Smooth muscle cell (in vitro differentiated cells): ENCODE results near the gene NDUFA11. TPM values are rescaled to one million over a fixed set of nuclear protein-coding genes. Genes with fewer than 3 reads are reported as not detected.

ENCODE experiments used
- DNase-seq: peaks from one replicate; lab custom pipeline; 2025; ENCODE audit not compliant: unreplicated experiment; lab: John Stamatoyannopoulos, UW
- H2AFZ ChIP-seq: fragments of 200-600 bp; sonication (generic); 2 replicates; pipeline ENCODE4 v1.6.0; 2016; ENCODE audit warnings: antibody characterized with exemption, low read depth, mild to moderate bottlenecking
- H3F3A ChIP-seq: fragments of 200-600 bp; sonication (generic); 2 replicates; pipeline ENCODE4 v1.6.0; 2017; ENCODE audit warnings: antibody characterized with exemption, low read depth
- H3K27ac ChIP-seq: fragments of 200-600 bp; sonication (generic); 2 replicates; pipeline ENCODE4 v1.5.1; 2016; ENCODE audit warnings: low read depth, mild to moderate bottlenecking
- H3K27me3 ChIP-seq: fragments of 200-600 bp; sonication (generic); 2 replicates; pipeline ENCODE4 v1.6.1; 2016; ENCODE audit warnings: low read depth, mild to moderate bottlenecking
- H3K36me3 ChIP-seq: fragments of 200-600 bp; sonication (generic); 2 replicates; pipeline ENCODE4 v1.5.1; 2016; ENCODE audit warnings: low read depth
- H3K4me1 ChIP-seq: fragments of 200-600 bp; sonication (generic); 2 replicates; pipeline ENCODE4 v1.5.1; 2016; ENCODE audit warnings: low read depth
- H3K4me2 ChIP-seq: fragments of 200-600 bp; sonication (generic); 2 replicates; pipeline ENCODE4 v1.6.0; 2016; ENCODE audit warnings: mild to moderate bottlenecking
- H3K4me3 ChIP-seq: fragments of 200-600 bp; sonication (generic); 2 replicates; pipeline ENCODE4 v1.5.1; 2016; ENCODE audit warnings: mild to moderate bottlenecking
- H3K79me2 ChIP-seq: fragments of 200-600 bp; sonication (generic); 2 replicates; pipeline ENCODE4 v1.6.0; 2016; ENCODE audit warnings: low read depth, mild to moderate bottlenecking
- H3K9ac ChIP-seq: fragments of 200-600 bp; sonication (generic); 2 replicates; pipeline ENCODE4 v1.6.0; 2016; ENCODE audit warnings: low read depth
- H3K9me3 ChIP-seq: fragments of 200-600 bp; sonication (generic); replicated peaks from 2 replicates; pipeline ENCODE4 v1.5.1; 2016; ENCODE audit warnings: low read depth
- H4K20me1 ChIP-seq: fragments of 200-600 bp; sonication (generic); 2 replicates; pipeline ENCODE4 v1.6.0; 2016; ENCODE audit warnings: low read depth
- WGBS: methylation state at CpG from one replicate; pipeline ENCODE4 v1.1.7; 2016; ENCODE audit warnings: low lambda C conversion rate; 5-methylcytosine and 5-hydroxymethylcytosine counted together
- polyA plus RNA-seq: library from polyadenylated mRNA; unstranded; fragments of >200 nt; fragmentation: Nextera tagmentation; extraction: Ambion mirVana; gene quantifications from 2 replicates; pipeline ENCODE4 v1.2.1, GENCODE V29; 2016
- total RNA-seq: library from RNA; depleted of rRNA; stranded (reverse); fragments of >200 nt; gene quantifications from 2 replicates; pipeline ENCODE4 v1.2.3, GENCODE V29; 2014
- TF ChIP-seq, protein P1 (sequence below): fragments of 200-600 bp; sonication (generic); IDR thresholded peaks from 2 replicates; pipeline ENCODE4 v1.5.1; 2017; ENCODE audit warnings: borderline replicate concordance, mild to moderate bottlenecking, antibody characterized with exemption; ENCODE audit not compliant: insufficient read depth, poor library complexity, severe bottlenecking

Gene NDUFA11
- total and polyA plus RNA-seq, 2 experiments from 2014 or later = 169 to 493 TPM

DNA sequence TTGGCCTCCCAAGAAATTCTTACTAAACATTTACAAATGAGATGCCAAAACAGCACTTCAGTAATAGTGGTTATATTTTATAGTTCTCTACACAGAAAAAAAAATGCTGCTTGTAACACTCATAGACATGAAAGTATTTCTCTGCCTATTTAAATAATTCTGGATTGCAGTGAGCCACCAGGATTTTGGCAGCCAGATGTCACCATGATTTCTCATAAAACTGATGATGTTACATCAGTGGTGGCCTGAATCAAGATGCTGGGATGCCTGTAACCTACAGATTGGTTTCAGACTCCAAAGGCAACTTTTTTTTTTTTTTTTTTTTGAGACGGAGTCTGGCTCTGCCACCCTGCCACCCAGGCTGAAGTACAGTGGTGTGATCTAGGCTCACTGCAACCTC, 7.8 kb upstream of the NDUFA11 start:
- H3K9ac ChIP-seq = no peak overlapping the region
- 92% methylated on average over 1 of the region's 1 CpG for WGBS
- no peak overlapping the region for H3K4me3 ChIP-seq
- no peaks in the 10 kb centered on the region for H3K79me2 ChIP-seq
- TF ChIP-seq, protein P1, sequence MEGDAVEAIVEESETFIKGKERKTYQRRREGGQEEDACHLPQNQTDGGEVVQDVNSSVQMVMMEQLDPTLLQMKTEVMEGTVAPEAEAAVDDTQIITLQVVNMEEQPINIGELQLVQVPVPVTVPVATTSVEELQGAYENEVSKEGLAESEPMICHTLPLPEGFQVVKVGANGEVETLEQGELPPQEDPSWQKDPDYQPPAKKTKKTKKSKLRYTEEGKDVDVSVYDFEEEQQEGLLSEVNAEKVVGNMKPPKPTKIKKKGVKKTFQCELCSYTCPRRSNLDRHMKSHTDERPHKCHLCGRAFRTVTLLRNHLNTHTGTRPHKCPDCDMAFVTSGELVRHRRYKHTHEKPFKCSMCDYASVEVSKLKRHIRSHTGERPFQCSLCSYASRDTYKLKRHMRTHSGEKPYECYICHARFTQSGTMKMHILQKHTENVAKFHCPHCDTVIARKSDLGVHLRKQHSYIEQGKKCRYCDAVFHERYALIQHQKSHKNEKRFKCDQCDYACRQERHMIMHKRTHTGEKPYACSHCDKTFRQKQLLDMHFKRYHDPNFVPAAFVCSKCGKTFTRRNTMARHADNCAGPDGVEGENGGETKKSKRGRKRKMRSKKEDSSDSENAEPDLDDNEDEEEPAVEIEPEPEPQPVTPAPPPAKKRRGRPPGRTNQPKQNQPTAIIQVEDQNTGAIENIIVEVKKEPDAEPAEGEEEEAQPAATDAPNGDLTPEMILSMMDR = no peak
- H3K4me1 ChIP-seq = no peaks in the 10 kb centered on the region
- no peaks in the 10 kb centered on the region for H3K9me3 ChIP-seq
- H3K27ac ChIP-seq = no peak overlapping the region
- no peak for DNase-seq
- no peak overlapping the region for H2AFZ ChIP-seq
- H3K36me3 ChIP-seq = no peaks in the 10 kb centered on the region
- peaks cover 3% of the 10 kb centered on the region for H3F3A ChIP-seq
- H4K20me1 ChIP-seq = no peaks in the 10 kb centered on the region
- H3K4me2 ChIP-seq = no peak overlapping the region
- no peaks in the 10 kb centered on the region for H3K27me3 ChIP-seq

DNA sequence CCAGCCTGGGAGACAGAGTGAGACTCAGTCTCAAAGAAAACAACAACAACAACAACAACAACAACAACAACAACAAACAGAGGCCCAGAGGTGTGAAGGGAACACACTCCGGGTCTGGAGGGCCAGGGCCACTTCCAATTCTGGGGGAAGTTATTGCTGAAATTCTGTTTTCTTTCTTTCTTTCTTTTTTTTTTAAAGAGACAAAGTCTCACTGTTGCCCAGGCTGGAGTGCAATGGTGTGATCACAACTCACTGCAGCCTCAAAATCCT, 7.0 kb upstream of the NDUFA11 start:
- TF ChIP-seq, protein P1 = no peak
- peaks cover 3% of the 10 kb centered on the region for H3F3A ChIP-seq
- no peaks in the 10 kb centered on the region for H3K4me1 ChIP-seq
- WGBS = 90% methylated on average over 1 of the region's 1 CpG
- no peaks in the 10 kb centered on the region for H3K27me3 ChIP-seq
- no peaks in the 10 kb centered on the region for H3K9me3 ChIP-seq
- no peaks in the 10 kb centered on the region for H3K36me3 ChIP-seq
- no peak overlapping the region for H2AFZ ChIP-seq
- no peak overlapping the region for H3K27ac ChIP-seq
- H3K9ac ChIP-seq = no peak overlapping the region
- H4K20me1 ChIP-seq = no peaks in the 10 kb centered on the region
- H3K4me2 ChIP-seq = no peak overlapping the region
- H3K79me2 ChIP-seq = no peaks in the 10 kb centered on the region
- no peak for DNase-seq
- H3K4me3 ChIP-seq = no peak overlapping the region

DNA sequence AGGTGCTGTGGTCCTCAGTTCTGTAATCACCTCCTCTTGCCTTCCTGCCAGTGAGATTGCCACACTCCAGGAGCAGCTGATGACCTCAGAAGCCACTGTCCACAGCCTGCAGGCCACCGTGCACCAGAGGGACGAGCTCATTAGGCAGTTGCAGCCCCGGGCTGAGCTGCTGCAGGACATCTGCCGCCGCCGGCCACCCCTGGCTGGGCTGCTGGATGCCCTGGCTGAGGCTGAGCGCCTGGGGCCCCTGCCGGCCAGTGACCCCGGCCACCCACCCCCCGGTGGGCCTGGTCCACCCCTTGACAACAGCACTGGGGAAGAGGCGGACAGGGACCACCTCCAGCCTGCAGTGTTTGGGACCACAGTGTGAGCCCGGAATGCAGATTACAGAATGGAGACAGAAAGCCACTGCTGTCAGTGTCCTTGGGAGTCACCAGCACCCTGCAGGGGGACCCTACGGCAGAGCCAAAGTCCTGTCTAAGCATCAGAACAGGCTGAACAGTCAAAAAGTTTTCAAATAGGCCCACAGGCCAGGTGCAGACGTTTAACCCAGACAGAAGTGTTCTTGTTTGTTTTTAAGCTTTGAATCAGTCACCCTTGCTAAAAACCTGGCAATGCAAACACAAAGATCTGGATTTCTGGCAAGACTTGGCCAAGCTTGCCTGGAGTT, 5.3 kb upstream of the NDUFA11 start:
- no peak overlapping the region for H3K27ac ChIP-seq
- TF ChIP-seq, protein P1 = no peak
- WGBS = 86% methylated on average over 12 of the region's 14 CpGs

DNA sequence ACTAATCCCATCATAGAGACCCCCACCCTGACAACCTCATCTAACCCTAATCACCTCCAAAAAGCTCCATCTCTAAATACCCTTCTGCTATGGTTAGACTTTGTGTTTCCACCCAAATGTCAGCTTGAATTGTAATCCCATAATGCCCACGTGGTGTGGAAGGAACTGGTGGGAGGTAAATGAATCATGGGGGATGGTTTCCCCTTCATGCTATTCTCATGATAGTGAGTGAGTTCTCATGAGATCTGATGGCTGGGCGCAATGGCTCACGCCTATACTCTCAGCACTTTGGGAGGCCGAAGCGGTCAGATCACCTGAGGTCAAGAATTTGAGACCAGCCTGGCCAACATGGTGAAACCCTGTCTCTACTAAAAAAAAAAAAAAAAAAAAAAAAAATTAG, 3.7 kb upstream of the NDUFA11 start:
- no peak overlapping the region for H3K27ac ChIP-seq
- no peak overlapping the region for H3K9ac ChIP-seq
- H3K4me2 ChIP-seq = no peak overlapping the region
- DNase-seq = no peak
- TF ChIP-seq, protein P1 = no peak
- no peaks in the 10 kb centered on the region for H3K27me3 ChIP-seq
- no peaks in the 10 kb centered on the region for H3K36me3 ChIP-seq
- H3K9me3 ChIP-seq = no peaks in the 10 kb centered on the region
- 72% methylated on average over 3 of the region's 5 CpGs for WGBS
- peaks cover 13% of the 10 kb centered on the region for H3K79me2 ChIP-seq
- no peaks in the 10 kb centered on the region for H3K4me1 ChIP-seq
- H3K4me3 ChIP-seq = no peak overlapping the region
- H3F3A ChIP-seq = peaks cover 3% of the 10 kb centered on the region
- peaks cover 4% of the 10 kb centered on the region for H4K20me1 ChIP-seq
- H2AFZ ChIP-seq = no peak overlapping the region

More for the DNA sequence above, 5.3 kb upstream of the NDUFA11 start:
- no peaks in the 10 kb centered on the region for H3K79me2 ChIP-seq
- H2AFZ ChIP-seq = no peak overlapping the region
- H3K36me3 ChIP-seq = no peaks in the 10 kb centered on the region
- H3K27me3 ChIP-seq = no peaks in the 10 kb centered on the region
- H3K4me3 ChIP-seq = no peak overlapping the region
- no peaks in the 10 kb centered on the region for H3K9me3 ChIP-seq
- DNase-seq = no peak
- no peak overlapping the region for H3K4me2 ChIP-seq
- no peaks in the 10 kb centered on the region for H3K4me1 ChIP-seq
- peaks cover 3% of the 10 kb centered on the region for H3F3A ChIP-seq
- H4K20me1 ChIP-seq = no peaks in the 10 kb centered on the region
- no peak overlapping the region for H3K9ac ChIP-seq
